Activated T-cell treated with anti-CD3 and anti-CD28 coated beads, Interleukin-2, amount 50 U/mL, for 48 hours (primary cell): Measurements from ENCODE around the gene CTNNA2.

ENCODE experiments used
- DNase-seq, 2 experiments: peaks; one replicate each; pipeline ENCODE4 v3.0.0-alpha.2; 2020

The CTNNA2 gene

DNA sequence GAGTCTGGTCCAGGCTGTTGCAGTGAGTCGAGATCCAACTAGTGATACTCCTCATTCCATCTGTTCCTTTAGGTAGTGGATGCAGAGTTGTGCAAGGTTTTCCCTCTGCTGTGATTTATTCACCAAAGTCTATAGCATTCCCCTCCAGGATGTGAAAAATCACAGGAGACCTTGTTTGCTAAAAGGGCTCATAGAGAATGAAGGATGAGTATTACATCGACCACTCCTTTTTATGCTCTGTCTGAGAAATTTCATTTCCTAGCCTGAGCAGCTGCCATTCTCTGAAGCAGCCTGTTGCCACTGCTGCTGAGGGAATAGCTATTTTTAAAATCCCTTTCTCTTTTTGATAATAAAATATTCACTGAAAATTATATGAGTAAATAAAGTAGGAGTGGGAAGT, 925.8 kb downstream of the CTNNA2 start:
- DNase-seq: no peak

GRCh38 chr2:80454628-80455027, 941.8 kb downstream of the CTNNA2 start:
- no peak for DNase-seq

DNA sequence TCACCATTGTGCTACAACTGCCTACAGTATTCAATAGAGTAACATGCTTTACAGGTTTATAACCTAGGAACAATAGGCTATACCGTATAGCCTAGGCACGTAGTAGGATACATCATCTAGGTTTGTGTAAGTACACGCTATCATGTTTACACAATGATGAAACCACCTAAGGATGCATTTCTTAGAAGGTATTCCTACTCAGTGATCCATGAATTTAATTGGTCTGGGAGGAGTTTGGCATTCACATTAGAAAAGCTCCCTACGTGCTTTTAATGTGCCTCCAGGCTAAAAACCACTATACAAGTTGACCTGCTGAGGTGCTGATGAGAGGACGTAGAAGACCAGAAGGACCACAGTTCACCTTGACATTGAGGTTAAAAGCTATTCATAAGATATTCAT, 946.2 kb downstream of the CTNNA2 start:
- DNase-seq: no peak

GRCh38 chr2:80461505-80462197, 948.8 kb downstream of the CTNNA2 start:
- no peak for DNase-seq

DNA sequence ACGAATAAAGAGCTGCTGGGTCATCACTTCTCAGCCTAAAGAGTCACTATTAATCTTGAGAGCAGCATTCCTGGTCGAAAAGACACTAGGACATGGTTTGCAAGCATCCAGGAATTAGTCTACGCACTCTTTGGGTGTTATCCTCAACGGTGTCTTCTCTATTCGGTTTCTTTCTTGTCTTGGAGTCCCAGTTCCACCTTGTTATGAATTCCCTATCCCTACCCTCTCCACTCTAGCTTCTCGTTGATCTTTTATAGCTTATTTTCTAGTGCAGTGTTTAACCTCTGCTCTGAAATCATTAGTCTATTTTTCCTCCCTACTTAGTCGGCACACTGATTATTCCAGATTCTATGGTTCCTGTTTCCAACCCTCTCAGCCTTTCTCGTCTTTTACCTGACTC, 949.8 kb downstream of the CTNNA2 start:
- DNase-seq: no peak

DNA sequence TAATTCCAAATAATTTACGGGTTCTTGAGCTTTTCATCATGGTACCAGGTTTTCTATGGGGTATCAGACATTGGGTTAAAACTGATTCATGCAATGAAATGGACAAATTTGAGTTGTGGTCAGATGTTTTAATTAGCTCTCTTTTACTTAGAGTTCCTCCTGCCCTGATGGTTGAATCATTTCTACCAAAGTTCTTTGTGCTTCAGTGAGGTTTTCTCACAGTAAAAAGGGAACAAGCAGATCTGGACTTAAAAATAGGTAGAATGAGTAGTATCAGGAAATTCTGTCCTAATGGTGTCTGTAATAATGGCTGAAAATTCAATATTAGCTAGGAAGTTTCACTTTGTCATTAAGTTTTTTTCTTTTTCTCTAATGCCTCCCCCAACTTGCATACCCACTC, 951.4 kb downstream of the CTNNA2 start:
- DNase-seq: no peak

GRCh38 chr2:80467262-80467811, 954.5 kb downstream of the CTNNA2 start:
- DNase-seq: no peak

GRCh38 chr2:80469428-80469827, 956.6 kb downstream of the CTNNA2 start:
- DNase-seq: no peak

- DNase-seq: no peak
These were observed 960.2 kb downstream of the CTNNA2 start for GRCh38 chr2:80473069-80473468.

GRCh38 chr2:80473796-80474195, 960.9 kb downstream of the CTNNA2 start:
- no peak for DNase-seq

DNA sequence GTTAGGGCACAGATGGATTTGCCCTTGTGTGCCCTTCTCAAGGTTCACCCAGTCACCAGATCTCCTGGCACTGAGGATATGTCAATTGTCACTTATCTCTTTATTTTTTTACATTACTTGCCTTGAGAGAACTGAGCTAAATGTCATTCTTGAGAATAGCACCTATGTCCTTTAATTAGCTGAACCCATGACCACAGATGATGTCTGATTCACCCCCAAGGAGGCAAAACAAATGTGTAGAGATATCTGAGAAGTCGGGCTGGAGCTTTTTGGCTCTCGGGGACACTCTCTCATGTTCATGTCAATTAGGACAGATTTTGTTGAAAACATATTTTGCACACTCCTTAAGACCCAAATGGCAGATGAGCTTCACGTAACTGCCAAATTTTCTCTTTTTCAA, 963.1 kb downstream of the CTNNA2 start:
- DNase-seq: no peak

DNA sequence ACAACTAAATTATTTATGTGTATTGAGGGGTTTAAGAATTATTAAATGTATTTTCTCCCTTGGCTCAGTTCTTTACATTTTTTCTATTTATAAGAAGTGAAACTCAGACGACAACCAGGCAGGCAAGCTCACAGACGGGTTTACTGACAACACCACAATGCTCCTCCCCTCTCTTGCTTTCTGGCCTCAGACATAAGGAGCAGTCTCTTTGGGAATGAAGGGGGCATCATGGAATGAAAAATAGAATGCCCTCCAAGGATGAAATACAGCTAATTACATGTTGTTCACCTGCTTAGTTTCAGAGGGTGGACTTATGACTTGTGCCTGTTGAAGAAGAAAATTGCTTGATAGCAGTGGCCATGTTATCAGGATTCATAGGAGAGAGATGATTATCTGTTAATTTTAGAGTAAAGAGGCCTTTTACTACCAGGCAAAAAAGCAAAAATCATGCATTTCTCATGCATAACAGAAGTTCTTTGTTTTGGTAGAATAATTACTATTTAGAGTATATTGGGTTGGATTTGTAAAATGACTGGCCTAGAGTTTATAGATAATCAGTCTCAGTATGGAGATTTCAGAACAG, 963.8 kb downstream of the CTNNA2 start:
- DNase-seq: no peak

GRCh38 chr2:80482276-80482675, 969.4 kb downstream of the CTNNA2 start:
- DNase-seq: no peak

GRCh38 chr2:80489717-80490116, 976.9 kb downstream of the CTNNA2 start:
- DNase-seq: no peak

- DNase-seq: no peak
These were observed 978.1 kb downstream of the CTNNA2 start for GRCh38 chr2:80490964-80491363.

DNA sequence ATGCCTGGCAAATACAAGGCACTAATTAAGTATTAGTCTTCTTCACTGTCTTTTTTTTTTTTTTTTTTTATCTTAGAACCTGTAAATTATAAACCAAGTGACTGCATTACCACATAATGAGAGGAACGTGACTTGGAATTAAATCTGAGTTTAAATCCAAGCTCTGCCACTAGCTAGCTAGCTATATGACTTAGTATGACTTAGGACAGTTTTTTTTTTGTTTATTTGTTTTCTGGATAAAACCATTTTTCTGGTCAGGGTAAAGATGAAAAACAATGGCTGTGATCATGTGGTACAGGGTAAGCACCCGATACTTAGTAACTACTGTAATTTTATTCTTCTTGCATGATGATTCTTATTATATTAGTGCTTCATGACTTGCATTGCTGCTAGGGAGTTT, 983.5 kb downstream of the CTNNA2 start:
- DNase-seq: no peak

DNA sequence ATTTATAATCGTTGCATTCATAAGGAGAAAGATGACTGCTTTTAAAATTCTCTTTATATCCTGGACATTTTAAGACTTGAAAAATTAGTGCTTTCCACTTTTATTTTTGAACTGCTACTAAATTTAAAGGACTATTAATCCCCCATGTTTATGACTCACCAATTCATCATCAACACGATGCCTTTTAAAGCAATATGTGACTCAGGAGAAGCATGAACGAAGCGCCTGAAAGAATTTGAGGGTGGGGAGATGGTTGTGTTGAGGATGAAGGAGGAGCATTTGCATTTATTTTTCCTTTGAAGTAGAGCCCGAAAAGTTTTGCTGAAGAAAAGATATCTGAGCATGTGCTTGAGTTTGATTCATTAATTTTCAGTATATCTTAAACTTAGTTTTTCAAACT, 983.9 kb downstream of the CTNNA2 start:
- DNase-seq: no peak

DNA sequence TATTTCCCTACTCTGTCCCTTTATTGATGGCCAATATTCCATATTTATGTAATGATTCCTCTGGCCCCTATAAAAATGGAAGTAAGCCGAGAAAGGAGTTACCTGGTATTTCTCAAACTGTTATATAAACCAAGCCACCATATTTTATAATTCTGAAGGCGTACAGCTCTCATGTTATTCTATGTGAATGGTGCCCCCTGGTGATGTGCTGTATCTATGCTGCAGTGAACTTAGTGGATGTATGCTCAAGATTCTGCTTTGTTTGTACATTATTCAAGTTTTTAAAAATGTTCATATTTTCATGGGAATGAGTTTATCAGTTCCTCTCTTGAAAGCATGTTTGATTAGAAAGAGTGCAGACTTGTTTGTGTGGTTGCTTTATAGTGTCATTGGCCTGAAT, 986.2 kb downstream of the CTNNA2 start:
- no peak for DNase-seq

DNA sequence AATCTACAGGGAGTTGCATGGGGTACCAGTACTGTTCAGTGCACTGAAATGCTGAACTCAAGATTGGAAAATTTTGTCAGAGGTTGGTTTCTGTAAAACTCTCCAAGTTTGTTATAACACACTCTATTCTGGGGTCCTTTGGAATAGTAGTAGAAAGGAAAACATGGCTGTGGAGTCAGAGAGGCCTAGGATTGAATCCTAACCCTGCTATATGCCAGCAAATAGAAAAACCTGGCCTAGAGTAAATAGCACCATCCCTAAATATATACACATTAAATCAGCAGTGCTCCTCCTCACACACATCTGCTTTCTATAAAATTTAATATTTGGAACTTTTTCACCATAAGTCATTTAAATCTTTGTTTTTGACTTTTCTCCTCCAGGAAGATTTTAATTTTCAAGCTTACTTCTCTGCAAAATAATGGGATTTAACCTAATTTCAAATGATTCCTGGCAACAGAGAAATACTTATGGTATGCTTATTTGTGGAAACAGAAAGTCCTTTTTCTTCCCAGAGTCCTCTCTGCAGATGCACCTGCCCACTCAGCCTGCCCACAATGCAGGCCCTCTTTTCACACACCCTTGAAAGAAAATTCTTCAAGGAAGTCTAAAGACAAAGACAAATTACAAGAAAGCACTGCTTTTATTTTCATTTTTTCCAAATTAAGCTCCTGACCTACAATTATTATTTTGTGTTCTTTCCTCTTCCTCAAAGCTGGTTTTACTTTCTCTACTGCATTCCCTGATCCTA, 989.2 kb downstream of the CTNNA2 start:
- DNase-seq: no peak

GRCh38 chr2:80506563-80506962, 993.7 kb downstream of the CTNNA2 start:
- no peak for DNase-seq

- no peak for DNase-seq
These were observed 997.9 kb downstream of the CTNNA2 start for GRCh38 chr2:80510716-80511115.

DNA sequence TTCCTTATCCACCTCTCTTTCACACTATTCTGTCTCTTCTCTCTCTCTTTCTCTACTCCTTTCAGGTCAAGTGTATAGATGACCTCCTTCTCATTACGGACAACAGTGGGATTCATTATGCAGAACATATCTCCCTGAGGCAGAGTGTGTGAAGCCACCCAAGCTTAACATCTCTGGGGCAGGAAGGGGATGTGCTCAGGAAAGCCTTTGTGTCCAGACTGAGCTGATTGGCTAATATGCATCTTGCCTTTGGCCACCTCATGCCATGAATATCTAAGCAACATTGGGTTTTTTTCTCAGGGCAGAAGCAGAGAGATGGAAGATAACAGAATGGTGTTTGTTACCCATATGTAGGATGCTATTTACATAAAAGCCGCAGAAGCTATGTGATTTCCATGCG, 1003.1 kb downstream of the CTNNA2 start:
- DNase-seq: no peak

DNA sequence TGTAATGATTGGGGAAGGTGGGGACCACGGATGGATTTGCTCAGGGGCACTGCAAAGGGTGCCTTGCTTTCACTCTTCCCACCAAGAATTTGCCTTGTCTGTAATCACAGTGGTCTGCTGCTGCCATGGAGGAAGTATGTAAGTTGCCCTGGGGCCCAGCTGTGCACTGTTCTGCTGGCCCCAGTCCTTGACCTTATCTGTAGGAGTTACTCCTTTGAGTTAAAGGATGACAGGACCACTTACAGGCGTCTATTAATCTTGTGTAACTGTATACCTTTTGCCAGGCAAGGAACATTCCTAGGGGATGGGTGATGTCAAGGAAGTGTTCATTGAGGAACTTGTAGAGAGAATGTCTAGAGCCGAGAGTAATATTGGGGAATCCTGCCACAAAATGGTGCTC, 1004.5 kb downstream of the CTNNA2 start:
- no peak for DNase-seq

- no peak for DNase-seq
These were observed 1006.3 kb downstream of the CTNNA2 start for GRCh38 chr2:80519121-80519643.
